ENCODE data around the gene FBP1.

DNA sequence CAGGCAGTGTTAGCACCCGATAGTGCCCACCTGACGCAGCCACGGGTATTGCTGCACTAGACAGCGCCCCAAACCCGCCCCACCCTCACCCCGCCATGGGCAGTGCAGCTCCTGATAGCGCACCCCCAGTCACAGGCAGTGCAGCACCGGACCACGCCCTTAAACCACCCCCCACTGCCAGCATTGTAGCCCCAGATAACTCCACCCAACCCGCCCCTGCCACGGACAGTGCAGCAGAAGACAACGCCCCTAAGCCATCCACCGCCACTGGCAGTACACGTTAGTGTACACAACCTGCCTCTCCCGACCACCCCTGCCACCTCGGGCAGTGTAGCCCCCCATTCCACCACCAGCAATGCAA, 85.3 kb downstream of the FBP1 start:
- TF ChIP-seq POLR2A (IDR thresholded peaks at IDR 0.05; ENCODE audit: low read depth, low read length) (no peak), FOS (IDR thresholded peaks at IDR 0.05; ENCODE audit: borderline replicate concordance, insufficient read depth, low read length) (no peak), POLR2AphosphoS5 (IDR thresholded peaks at IDR 0.05; ENCODE audit: insufficient read depth, low read depth, low read length) (no peak), JUN (IDR thresholded peaks at IDR 0.05; ENCODE audit: borderline replicate concordance, insufficient read depth, insufficient read length, low read depth) (no peak), MYC (IDR thresholded peaks at IDR 0.05; ENCODE audit: low read depth, low read length) (no peak), EZH2 (IDR thresholded peaks at IDR 0.05; ENCODE audit: borderline replicate concordance, low read depth, low read length, severe bottlenecking) (no peak), GATA2 (IDR thresholded peaks at IDR 0.05; ENCODE audit: insufficient read depth, insufficient read length, low read depth, low read length) (no peak), MAX (IDR thresholded peaks at IDR 0.05; ENCODE audit: insufficient read depth, insufficient read length) (no peak)
- TF ChIP-seq, protein P1, sequence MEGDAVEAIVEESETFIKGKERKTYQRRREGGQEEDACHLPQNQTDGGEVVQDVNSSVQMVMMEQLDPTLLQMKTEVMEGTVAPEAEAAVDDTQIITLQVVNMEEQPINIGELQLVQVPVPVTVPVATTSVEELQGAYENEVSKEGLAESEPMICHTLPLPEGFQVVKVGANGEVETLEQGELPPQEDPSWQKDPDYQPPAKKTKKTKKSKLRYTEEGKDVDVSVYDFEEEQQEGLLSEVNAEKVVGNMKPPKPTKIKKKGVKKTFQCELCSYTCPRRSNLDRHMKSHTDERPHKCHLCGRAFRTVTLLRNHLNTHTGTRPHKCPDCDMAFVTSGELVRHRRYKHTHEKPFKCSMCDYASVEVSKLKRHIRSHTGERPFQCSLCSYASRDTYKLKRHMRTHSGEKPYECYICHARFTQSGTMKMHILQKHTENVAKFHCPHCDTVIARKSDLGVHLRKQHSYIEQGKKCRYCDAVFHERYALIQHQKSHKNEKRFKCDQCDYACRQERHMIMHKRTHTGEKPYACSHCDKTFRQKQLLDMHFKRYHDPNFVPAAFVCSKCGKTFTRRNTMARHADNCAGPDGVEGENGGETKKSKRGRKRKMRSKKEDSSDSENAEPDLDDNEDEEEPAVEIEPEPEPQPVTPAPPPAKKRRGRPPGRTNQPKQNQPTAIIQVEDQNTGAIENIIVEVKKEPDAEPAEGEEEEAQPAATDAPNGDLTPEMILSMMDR (IDR thresholded peaks at IDR 0.05; ENCODE audit: extremely low read depth in 1 of 2, insufficient read depth in 1 of 2, low read depth in 1 of 2, low read length in 2 of 2): no peak
